H9 (cell line): Measurements from ENCODE around the gene DEGS2. TPM values are rescaled to one million over a fixed set of nuclear protein-coding genes. Genes with fewer than 3 reads are reported as not detected.

Experiments used
- DNase-seq: peaks from one replicate; pipeline ENCODE4 v3.0.0-alpha.2; 2017
- H2AFZ ChIP-seq: one replicate; pipeline ENCODE4 v1.6.1; 2013; ENCODE audit warnings: mild to moderate bottlenecking, low read length, control low read depth, moderate library complexity
- H2AK5ac ChIP-seq: 2 replicates; pipeline ENCODE4 v1.6.1; 2013; ENCODE audit warnings: low read length, control low read depth, mixed read lengths; ENCODE audit not compliant: insufficient read length
- H2BK120ac ChIP-seq: one replicate; pipeline ENCODE4 v1.6.1; 2013; ENCODE audit warnings: low read depth, mild to moderate bottlenecking, low read length, control low read depth, inconsistent platforms; ENCODE audit not compliant: poor library complexity, severe bottlenecking
- H2BK12ac ChIP-seq: 2 replicates; pipeline ENCODE4 v1.6.1; 2013; ENCODE audit warnings: low read length, control low read depth, mixed read lengths, low read depth; ENCODE audit not compliant: insufficient read length
- H2BK15ac ChIP-seq: 2 replicates; pipeline ENCODE4 v1.6.1; 2013; ENCODE audit warnings: low read depth, low read length, control low read depth
- H2BK20ac ChIP-seq: one replicate; pipeline ENCODE4 v1.6.1; 2013; ENCODE audit warnings: low read depth, mild to moderate bottlenecking, low read length, control low read depth, inconsistent platforms; ENCODE audit not compliant: poor library complexity, severe bottlenecking
- H2BK5ac ChIP-seq: 2 replicates; pipeline ENCODE4 v1.6.1; 2013; ENCODE audit warnings: low read length, control low read depth, mixed read lengths; ENCODE audit not compliant: insufficient read length
- H3K14ac ChIP-seq: 2 replicates; pipeline ENCODE4 v1.6.1; 2013; ENCODE audit warnings: low read length, control low read depth; ENCODE audit not compliant: insufficient read depth
- H3K18ac ChIP-seq: 2 replicates; pipeline ENCODE4 v1.6.1; 2013; ENCODE audit warnings: low read depth, mild to moderate bottlenecking, mixed read lengths, low read length, control low read depth; ENCODE audit not compliant: insufficient read length
- H3K23ac ChIP-seq: 2 replicates; pipeline ENCODE4 v1.6.1; 2013; ENCODE audit warnings: low read length, control low read depth, mixed read lengths, low read depth; ENCODE audit not compliant: insufficient read length
- H3K23me2 ChIP-seq: 2 replicates; pipeline ENCODE4 v1.6.1; 2013; ENCODE audit warnings: low read depth, mild to moderate bottlenecking, mixed read lengths, low read length, control low read depth; ENCODE audit not compliant: insufficient read length, poor library complexity, severe bottlenecking
- H3K27ac ChIP-seq: 2 replicates; pipeline ENCODE4 v1.5.1; 2013; ENCODE audit warnings: low read length, control low read depth, mixed read lengths, low read depth; ENCODE audit not compliant: insufficient read length
- H3K27me3 ChIP-seq: 2 replicates; pipeline ENCODE4 v1.6.1; 2013; ENCODE audit warnings: low read length, control low read depth, inconsistent platforms; ENCODE audit not compliant: insufficient read depth
- H3K4ac ChIP-seq: 2 replicates; pipeline ENCODE4 v1.6.1; 2013; ENCODE audit warnings: low read depth, mild to moderate bottlenecking, control low read depth, inconsistent platforms, low read length, moderate library complexity
- H3K4me1 ChIP-seq: 2 replicates; pipeline ENCODE4 v1.6.1; 2013; ENCODE audit warnings: low read length, control low read depth, inconsistent platforms; ENCODE audit not compliant: insufficient read depth
- H3K4me2 ChIP-seq: 2 replicates; pipeline ENCODE4 v1.6.1; 2013; ENCODE audit warnings: low read length, control low read depth, mixed read lengths; ENCODE audit not compliant: insufficient read length, insufficient read depth
- H3K56ac ChIP-seq: 2 replicates; pipeline ENCODE4 v1.6.1; 2013; ENCODE audit warnings: low read depth, mild to moderate bottlenecking, mixed read lengths, low read length, control low read depth; ENCODE audit not compliant: insufficient read length
- H3K79me1 ChIP-seq: 2 replicates; pipeline ENCODE4 v1.6.1; 2013; ENCODE audit warnings: low read depth, mild to moderate bottlenecking, moderate library complexity, low read length, control low read depth, inconsistent platforms; ENCODE audit not compliant: insufficient read depth, poor library complexity, severe bottlenecking
- H3K79me2 ChIP-seq: 2 replicates; pipeline ENCODE4 v1.6.1; 2013; ENCODE audit warnings: low read length, control low read depth, inconsistent platforms; ENCODE audit not compliant: insufficient read depth
- H3K9ac ChIP-seq: 2 replicates; pipeline ENCODE4 v1.6.1; 2013; ENCODE audit warnings: low read length, control low read depth, mixed read lengths; ENCODE audit not compliant: insufficient read length; ENCODE audit errors: extremely low read depth
- H3K9me3 ChIP-seq: one replicate; pipeline ENCODE4 v1.6.1; 2013; ENCODE audit warnings: low read depth, low read length, inconsistent platforms; ENCODE audit not compliant: control insufficient read depth
- H3T11ph ChIP-seq: one replicate; pipeline ENCODE4 v1.6.1; 2013; ENCODE audit warnings: mild to moderate bottlenecking, low read length, control low read depth, inconsistent platforms
- H4K20me1 ChIP-seq: one replicate; pipeline ENCODE4 v1.6.1; 2013; ENCODE audit not compliant: control insufficient read depth, insufficient read length, insufficient read depth
- H4K5ac ChIP-seq: 2 replicates; pipeline ENCODE4 v1.6.1; 2013; ENCODE audit warnings: low read depth, mild to moderate bottlenecking, mixed read lengths, low read length, control low read depth; ENCODE audit not compliant: insufficient read length
- H4K8ac ChIP-seq: replicated peaks from 2 replicates; pipeline ENCODE4 v1.6.1; 2013; ENCODE audit warnings: low read length, control low read depth, mixed read lengths, low read depth; ENCODE audit not compliant: insufficient read length
- H4K91ac ChIP-seq: 2 replicates; pipeline ENCODE4 v1.6.1; 2013; ENCODE audit warnings: low read depth, mild to moderate bottlenecking, moderate library complexity, mixed read lengths, low read length, control low read depth; ENCODE audit not compliant: insufficient read length
- H3K27ac Mint-ChIP-seq, 3 experiments: 2 replicates in 2 of 3; 3 replicates in 1 of 3; pipeline ENCODE4 v1.8.0; 2020 to 2021; ENCODE audit warnings: mixed read lengths in 3 of 3, mild to moderate bottlenecking in 1 of 3, moderate library complexity in 1 of 3
- H3K27me3 Mint-ChIP-seq: 2 replicates; pipeline ENCODE4 v1.8.0; 2021; ENCODE audit warnings: low read depth, mild to moderate bottlenecking, moderate library complexity, mixed read lengths
- H3K36me3 Mint-ChIP-seq, 3 experiments: 2 replicates in 2 of 3; 3 replicates in 1 of 3; pipeline ENCODE4 v1.8.0; 2020 to 2021; ENCODE audit warnings: low read depth in 3 of 3, mixed read lengths in 3 of 3; ENCODE audit not compliant: insufficient read depth in 1 of 3
- H3K4me1 Mint-ChIP-seq, 2 experiments: 2 replicates each; pipeline ENCODE4 v1.8.0; 2020; ENCODE audit warnings: mixed read lengths in 2 of 2
- H3K4me3 Mint-ChIP-seq, 2 experiments: 2 replicates in 1 of 2; 3 replicates in 1 of 2; pipeline ENCODE4 v1.8.0; 2020 to 2021; ENCODE audit warnings: mild to moderate bottlenecking in 2 of 2, mixed read lengths in 2 of 2, moderate library complexity in 1 of 2
- H3K9me3 Mint-ChIP-seq, 2 experiments: 2 replicates in 1 of 2; 3 replicates in 1 of 2; pipeline ENCODE4 v1.8.0; 2020; ENCODE audit warnings: mild to moderate bottlenecking in 2 of 2, mixed read lengths in 2 of 2, moderate library complexity in 1 of 2
- WGBS: extraction: QIAGEN DNeasy Blood & Tissue Kit; methylation state at CpG from one replicate; pipeline ENCODE4 v1.1.7; 2013; ENCODE audit warnings: missing lambda C conversion rate, low lambda C conversion rate, mixed read lengths; ENCODE audit not compliant: insufficient read length; ENCODE audit errors: extremely low coverage; 5-methylcytosine and 5-hydroxymethylcytosine counted together
- total RNA-seq: library from RNA; stranded (reverse); gene quantifications from 2 replicates; pipeline ENCODE4 v1.2.1, GENCODE V29; 2021
- TF ChIP-seq, protein P1 (sequence below): fragments of 200-600 bp; sonication (generic); conservative IDR thresholded peaks from 3 replicates; pipeline ENCODE4 v1.8.0; 2021; ENCODE audit warnings: antibody characterized with exemption, mild to moderate bottlenecking

DEGS2 gene
- total RNA-seq, 1 experiment from 2014 or later = 0.72 TPM

DNA sequence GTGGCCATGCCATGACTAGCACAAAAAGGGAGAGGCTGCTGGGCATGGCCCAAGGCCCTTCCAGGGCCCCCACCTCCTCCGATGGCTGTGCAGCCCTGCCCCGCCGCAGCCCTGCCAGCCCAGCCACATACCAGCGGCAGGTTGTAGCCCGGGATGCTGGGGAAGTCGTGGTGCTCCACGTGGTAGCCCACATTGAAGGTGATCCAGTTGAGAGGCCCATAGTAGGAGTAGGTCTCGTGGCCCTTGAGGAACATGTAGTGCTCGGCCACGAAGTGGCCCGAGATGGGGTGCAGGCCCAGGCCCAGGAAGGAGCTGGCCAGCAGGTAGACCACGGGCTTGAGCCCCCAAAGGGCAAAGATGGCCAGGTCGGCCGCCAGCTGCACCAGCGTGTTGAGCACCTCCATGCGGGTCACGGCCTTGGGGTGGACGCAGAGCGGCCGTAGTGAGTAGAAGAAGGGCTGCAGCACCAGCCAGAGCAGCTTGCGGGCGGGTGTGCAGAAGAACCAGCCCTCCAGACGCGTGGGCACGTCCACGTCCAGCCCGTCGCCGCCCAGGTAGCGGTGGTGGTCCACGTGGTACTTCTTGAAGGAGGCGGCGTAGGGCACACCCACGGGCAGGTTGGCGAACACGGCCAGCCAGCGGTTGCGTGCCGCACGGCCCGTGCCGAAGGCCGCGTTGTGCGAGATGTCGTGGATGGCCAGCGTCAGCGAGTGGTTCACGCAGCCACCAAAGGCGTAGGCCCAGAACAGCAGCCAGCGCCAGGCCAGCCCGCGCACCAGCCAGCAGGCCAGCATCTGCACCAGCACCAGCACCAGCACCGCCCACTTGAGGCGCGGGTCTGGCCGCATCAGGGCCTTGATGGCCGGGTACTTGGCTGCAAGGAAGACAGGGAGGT is 10.4 kb downstream of the DEGS2 start:
- no peak overlapping the region for H3T11ph ChIP-seq
- Mint-ChIP-seq H3K4me3 (no peak overlapping the region), H3K36me3 (no peaks in the 10 kb centered on the region), H3K27ac (peak overlapping the region in 1 of 3 experiments; percentile 82; a peak in 1 of 7 replicates), H3K4me1 (peaks cover 4 to 6% of the 10 kb centered on the region in 2 experiments; a peak in 3 of 4 replicates), H3K27me3 (peaks cover 13% of the 10 kb centered on the region), H3K9me3 (no peaks in the 10 kb centered on the region)
- H4K5ac ChIP-seq = no peak overlapping the region
- H2AK5ac ChIP-seq = no peak overlapping the region
- no peak overlapping the region for H3K4ac ChIP-seq
- H4K8ac ChIP-seq = no peak overlapping the region
- no peaks in the 10 kb centered on the region for H4K20me1 ChIP-seq
- no peak overlapping the region for H2BK15ac ChIP-seq
- H2BK120ac ChIP-seq = no peak overlapping the region
- H3K56ac ChIP-seq = no peak overlapping the region
- H4K91ac ChIP-seq = no peak overlapping the region
- H3K4me1 ChIP-seq = no peaks in the 10 kb centered on the region
- no peak overlapping the region for H2BK12ac ChIP-seq
- H3K23me2 ChIP-seq = no peaks in the 10 kb centered on the region
- H3K9ac ChIP-seq = no peak overlapping the region
- H3K79me2 ChIP-seq = no peaks in the 10 kb centered on the region
- H2AFZ ChIP-seq = no peak overlapping the region
- no peak overlapping the region for H3K4me2 ChIP-seq
- H3K23ac ChIP-seq = no peak overlapping the region
- H3K9me3 ChIP-seq = no peaks in the 10 kb centered on the region
- no peak overlapping the region for H2BK5ac ChIP-seq
- no peaks in the 10 kb centered on the region for H3K27me3 ChIP-seq
- TF ChIP-seq, protein P1, sequence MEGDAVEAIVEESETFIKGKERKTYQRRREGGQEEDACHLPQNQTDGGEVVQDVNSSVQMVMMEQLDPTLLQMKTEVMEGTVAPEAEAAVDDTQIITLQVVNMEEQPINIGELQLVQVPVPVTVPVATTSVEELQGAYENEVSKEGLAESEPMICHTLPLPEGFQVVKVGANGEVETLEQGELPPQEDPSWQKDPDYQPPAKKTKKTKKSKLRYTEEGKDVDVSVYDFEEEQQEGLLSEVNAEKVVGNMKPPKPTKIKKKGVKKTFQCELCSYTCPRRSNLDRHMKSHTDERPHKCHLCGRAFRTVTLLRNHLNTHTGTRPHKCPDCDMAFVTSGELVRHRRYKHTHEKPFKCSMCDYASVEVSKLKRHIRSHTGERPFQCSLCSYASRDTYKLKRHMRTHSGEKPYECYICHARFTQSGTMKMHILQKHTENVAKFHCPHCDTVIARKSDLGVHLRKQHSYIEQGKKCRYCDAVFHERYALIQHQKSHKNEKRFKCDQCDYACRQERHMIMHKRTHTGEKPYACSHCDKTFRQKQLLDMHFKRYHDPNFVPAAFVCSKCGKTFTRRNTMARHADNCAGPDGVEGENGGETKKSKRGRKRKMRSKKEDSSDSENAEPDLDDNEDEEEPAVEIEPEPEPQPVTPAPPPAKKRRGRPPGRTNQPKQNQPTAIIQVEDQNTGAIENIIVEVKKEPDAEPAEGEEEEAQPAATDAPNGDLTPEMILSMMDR = no peak
- no peaks in the 10 kb centered on the region for H3K79me1 ChIP-seq
- no peak overlapping the region for H3K27ac ChIP-seq
- no peak overlapping the region for H2BK20ac ChIP-seq
- no CpG with 5 or more reads among the region's 58 CpGs for WGBS
- no peak overlapping the region for H3K18ac ChIP-seq
- no peak for DNase-seq
- no peak overlapping the region for H3K14ac ChIP-seq
